HepG2 (cell line): ENCODE results near the gene GLB1L. TPM values are rescaled to one million over a fixed set of nuclear protein-coding genes. Genes with fewer than 3 reads are reported as not detected.
A peak's percentile ranks its signal among the peaks of the same experiment; 100 is the strongest.

Experiments
- ATRX ChIP-seq: sonication (generic); formaldehyde crosslinking; IDR thresholded peaks from 2 replicates; pipeline ENCODE4 v1.4.0; 2020; ENCODE audit warnings: missing genetic modification reagents, borderline replicate concordance
- DRAP1 ChIP-seq: IDR thresholded peaks from 2 replicates; pipeline ENCODE4 v1.6.1; 2016; ENCODE audit warnings: missing genetic modification reagents, missing compliant biosample characterization
- GLI4 ChIP-seq: sonication (generic); formaldehyde crosslinking; IDR thresholded peaks from 2 replicates; pipeline ENCODE4 v1.5.1; 2020; ENCODE audit warnings: missing genetic modification reagents, mild to moderate bottlenecking, moderate library complexity, borderline replicate concordance
- HNRNPLL ChIP-seq: fragments of 200-400 bp; formaldehyde crosslinking; IDR thresholded peaks from 2 replicates; pipeline ENCODE4 v1.6.1; 2017; ENCODE audit warnings: mild to moderate bottlenecking, low read depth, low read length; ENCODE audit not compliant: poor library complexity, severe bottlenecking
- NFE2 ChIP-seq: sonication (generic); formaldehyde crosslinking; IDR thresholded peaks from 2 replicates; pipeline ENCODE4 v1.4.0; 2020; ENCODE audit warnings: missing genetic modification reagents
- NFE2L1 ChIP-seq: sonication (generic); formaldehyde crosslinking; IDR thresholded peaks from 2 replicates; pipeline ENCODE4 v1.4.0; 2020; ENCODE audit warnings: missing genetic modification reagents, mild to moderate bottlenecking, borderline replicate concordance
- NFKB2 ChIP-seq: sonication (generic); formaldehyde crosslinking; IDR thresholded peaks from 2 replicates; pipeline ENCODE4 v1.4.0; 2020; ENCODE audit warnings: missing genetic modification reagents, borderline replicate concordance
- ONECUT2 ChIP-seq: sonication (generic); formaldehyde crosslinking; IDR thresholded peaks from 2 replicates; pipeline ENCODE4 v1.4.0; 2020; ENCODE audit warnings: missing genetic modification reagents
- SNAI1 ChIP-seq: sonication (generic); formaldehyde crosslinking; IDR thresholded peaks from 2 replicates; pipeline ENCODE4 v1.5.0; 2020; ENCODE audit warnings: mild to moderate bottlenecking, missing genetic modification reagents, borderline replicate concordance
- SNRNP70 ChIP-seq: fragments of 200-400 bp; formaldehyde crosslinking; IDR thresholded peaks from 2 replicates; pipeline ENCODE4 v1.6.1; 2017; ENCODE audit warnings: mild to moderate bottlenecking, low read depth, low read length, moderate library complexity
- TGIF2 ChIP-seq: IDR thresholded peaks from 2 replicates; pipeline ENCODE4 v1.6.1; 2016; ENCODE audit warnings: control low read depth, missing compliant biosample characterization
- ZBTB20 ChIP-seq: sonication (generic); formaldehyde crosslinking; IDR thresholded peaks from 2 replicates; pipeline ENCODE4 v1.8.1; 2023; ENCODE audit warnings: missing genetic modification reagents, low read depth, mild to moderate bottlenecking, borderline replicate concordance
- ZBTB3 ChIP-seq: sonication (generic); formaldehyde crosslinking; IDR thresholded peaks from 2 replicates; pipeline ENCODE4 v1.4.0; 2020; ENCODE audit warnings: low read depth, mild to moderate bottlenecking, moderate library complexity, missing genetic modification reagents, borderline replicate concordance
- ZFP36L2 ChIP-seq: sonication (generic); formaldehyde crosslinking; IDR thresholded peaks from 2 replicates; pipeline ENCODE4 v1.4.0; 2020; ENCODE audit warnings: missing genetic modification reagents
- ZNF30 ChIP-seq: sonication (generic); formaldehyde crosslinking; IDR thresholded peaks from 2 replicates; pipeline ENCODE4 v1.5.0; 2020; ENCODE audit warnings: mild to moderate bottlenecking, missing genetic modification reagents
- ZNF451 ChIP-seq: sonication (generic); formaldehyde crosslinking; IDR thresholded peaks from 2 replicates; pipeline ENCODE4 v1.5.0; 2020; ENCODE audit warnings: mild to moderate bottlenecking, missing genetic modification reagents
- ZNF580 ChIP-seq: IDR thresholded peaks from 2 replicates; pipeline ENCODE4 v1.6.1; 2016; ENCODE audit warnings: low read depth, borderline replicate concordance
- ZNF724P ChIP-seq: sonication (generic); formaldehyde crosslinking; IDR thresholded peaks from 2 replicates; pipeline ENCODE4 v1.8.0; 2022; ENCODE audit warnings: missing genetic modification reagents, borderline replicate concordance
- polyA plus RNA-seq, 8 experiments: library from polyadenylated mRNA; depleted of rRNA in 3 of 8; stranded (reverse) in 7 of 8; unstranded in 1 of 8; fragments of >200 nt; fragmentation: Illumina TruSeq in 4 of 8; extraction: Trizol in 4 of 8; gene quantifications; 2 replicates each; pipeline versions ENCODE4 v1.2.1 to v1.2.3, GENCODE V29; 2011 to 2016; ENCODE audit warnings: low read depth in 4 of 8, missing spikeins in 1 of 8, mixed read lengths in 1 of 8; ENCODE audit not compliant: insufficient read depth in 1 of 8
- total RNA-seq, 5 experiments: library from RNA; depleted of rRNA; stranded (reverse); fragments of >200 nt; fragmentation: Illumina TruSeq; extraction: Trizol; gene quantifications; 2 replicates each; pipeline ENCODE4 v1.2.3, GENCODE V29; 2016; ENCODE audit warnings: low read depth in 1 of 5
- TF ChIP-seq, protein P1 (sequence below): sonication (generic); formaldehyde crosslinking; IDR thresholded peaks from 2 replicates; pipeline ENCODE4 v1.5.1; 2020; ENCODE audit warnings: mild to moderate bottlenecking, missing genetic modification reagents, borderline replicate concordance
- TF ChIP-seq, protein P2 (sequence below), 2 experiments: sonication (generic) in 1 of 2; formaldehyde crosslinking in 1 of 2; IDR thresholded peaks; 2 replicates each; pipeline versions ENCODE4 v1.4.0 to v1.6.1; 2018 to 2020; ENCODE audit warnings: missing genetic modification reagents in 2 of 2, borderline replicate concordance in 1 of 2, low read depth in 1 of 2, mild to moderate bottlenecking in 1 of 2, missing biosample characterization in 1 of 2

The GLB1L gene
- total and polyA plus RNA-seq, 2 of the 13 experiments (the other 11 are each of a cell fraction or from before 2014, with no cell fraction given) = 6.8 to 7.3 TPM

GRCh38 chr2:219253753-219254589, 8.7 kb upstream of the GLB1L start, which contains the start of gene TUBA4A (continued):
- TF ChIP-seq, protein P1, sequence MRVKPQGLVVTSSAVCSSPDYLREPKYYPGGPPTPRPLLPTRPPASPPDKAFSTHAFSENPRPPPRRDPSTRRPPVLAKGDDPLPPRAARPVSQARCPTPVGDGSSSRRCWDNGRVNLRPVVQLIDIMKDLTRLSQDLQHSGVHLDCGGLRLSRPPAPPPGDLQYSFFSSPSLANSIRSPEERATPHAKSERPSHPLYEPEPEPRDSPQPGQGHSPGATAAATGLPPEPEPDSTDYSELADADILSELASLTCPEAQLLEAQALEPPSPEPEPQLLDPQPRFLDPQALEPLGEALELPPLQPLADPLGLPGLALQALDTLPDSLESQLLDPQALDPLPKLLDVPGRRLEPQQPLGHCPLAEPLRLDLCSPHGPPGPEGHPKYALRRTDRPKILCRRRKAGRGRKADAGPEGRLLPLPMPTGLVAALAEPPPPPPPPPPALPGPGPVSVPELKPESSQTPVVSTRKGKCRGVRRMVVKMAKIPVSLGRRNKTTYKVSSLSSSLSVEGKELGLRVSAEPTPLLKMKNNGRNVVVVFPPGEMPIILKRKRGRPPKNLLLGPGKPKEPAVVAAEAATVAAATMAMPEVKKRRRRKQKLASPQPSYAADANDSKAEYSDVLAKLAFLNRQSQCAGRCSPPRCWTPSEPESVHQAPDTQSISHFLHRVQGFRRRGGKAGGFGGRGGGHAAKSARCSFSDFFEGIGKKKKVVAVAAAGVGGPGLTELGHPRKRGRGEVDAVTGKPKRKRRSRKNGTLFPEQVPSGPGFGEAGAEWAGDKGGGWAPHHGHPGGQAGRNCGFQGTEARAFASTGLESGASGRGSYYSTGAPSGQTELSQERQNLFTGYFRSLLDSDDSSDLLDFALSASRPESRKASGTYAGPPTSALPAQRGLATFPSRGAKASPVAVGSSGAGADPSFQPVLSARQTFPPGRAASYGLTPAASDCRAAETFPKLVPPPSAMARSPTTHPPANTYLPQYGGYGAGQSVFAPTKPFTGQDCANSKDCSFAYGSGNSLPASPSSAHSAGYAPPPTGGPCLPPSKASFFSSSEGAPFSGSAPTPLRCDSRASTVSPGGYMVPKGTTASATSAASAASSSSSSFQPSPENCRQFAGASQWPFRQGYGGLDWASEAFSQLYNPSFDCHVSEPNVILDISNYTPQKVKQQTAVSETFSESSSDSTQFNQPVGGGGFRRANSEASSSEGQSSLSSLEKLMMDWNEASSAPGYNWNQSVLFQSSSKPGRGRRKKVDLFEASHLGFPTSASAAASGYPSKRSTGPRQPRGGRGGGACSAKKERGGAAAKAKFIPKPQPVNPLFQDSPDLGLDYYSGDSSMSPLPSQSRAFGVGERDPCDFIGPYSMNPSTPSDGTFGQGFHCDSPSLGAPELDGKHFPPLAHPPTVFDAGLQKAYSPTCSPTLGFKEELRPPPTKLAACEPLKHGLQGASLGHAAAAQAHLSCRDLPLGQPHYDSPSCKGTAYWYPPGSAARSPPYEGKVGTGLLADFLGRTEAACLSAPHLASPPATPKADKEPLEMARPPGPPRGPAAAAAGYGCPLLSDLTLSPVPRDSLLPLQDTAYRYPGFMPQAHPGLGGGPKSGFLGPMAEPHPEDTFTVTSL (CRISPR knock-in tag) = no peak
- TF ChIP-seq ZNF451 (CRISPR knock-in tag) = no peak
- TF ChIP-seq GLI4 = peak; percentile 81; the same call in 1 of the 2 replicates
- peak; percentile 97 for TF ChIP-seq DRAP1 (CRISPR knock-in tag)
- 0 out of 2 replicates have a peak, but pooled peaks have one; percentile 55 for TF ChIP-seq ZNF30
- no peak for TF ChIP-seq ZFP36L2 (CRISPR knock-in tag)
- TF ChIP-seq ZBTB3 (CRISPR knock-in tag) = 0 out of 2 replicates have a peak, but pooled peaks have one; percentile 26
- TF ChIP-seq TGIF2 = 0 out of 2 replicates have a peak, but pooled peaks have one; percentile 58
- 0 out of 2 replicates have a peak, but pooled peaks have one; percentile 12 for TF ChIP-seq ZBTB20
- TF ChIP-seq, protein P2, sequence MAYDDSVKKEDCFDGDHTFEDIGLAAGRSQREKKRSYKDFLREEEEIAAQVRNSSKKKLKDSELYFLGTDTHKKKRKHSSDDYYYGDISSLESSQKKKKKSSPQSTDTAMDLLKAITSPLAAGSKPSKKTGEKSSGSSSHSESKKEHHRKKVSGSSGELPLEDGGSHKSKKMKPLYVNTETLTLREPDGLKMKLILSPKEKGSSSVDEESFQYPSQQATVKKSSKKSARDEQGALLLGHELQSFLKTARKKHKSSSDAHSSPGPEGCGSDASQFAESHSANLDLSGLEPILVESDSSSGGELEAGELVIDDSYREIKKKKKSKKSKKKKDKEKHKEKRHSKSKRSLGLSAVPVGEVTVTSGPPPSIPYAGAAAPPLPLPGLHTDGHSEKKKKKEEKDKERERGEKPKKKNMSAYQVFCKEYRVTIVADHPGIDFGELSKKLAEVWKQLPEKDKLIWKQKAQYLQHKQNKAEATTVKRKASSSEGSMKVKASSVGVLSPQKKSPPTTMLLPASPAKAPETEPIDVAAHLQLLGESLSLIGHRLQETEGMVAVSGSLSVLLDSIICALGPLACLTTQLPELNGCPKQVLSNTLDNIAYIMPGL (CRISPR knock-in tag; IDR thresholded peaks at IDR 0.05; ENCODE audit: borderline replicate concordance in 1 of 2, low read depth in 1 of 2) = peak in 1 of 2 experiments; percentile 46; a peak in 2 of 4 replicates
- peak; percentile 72 for TF ChIP-seq HNRNPLL
- TF ChIP-seq SNRNP70 = no peak
- no peak for TF ChIP-seq SNAI1
- TF ChIP-seq NFE2L1 (CRISPR knock-in tag) = no peak
- TF ChIP-seq ZNF724P (CRISPR knock-in tag) = 0 out of 2 replicates have a peak, but pooled peaks have one; percentile 2
- no peak for TF ChIP-seq ONECUT2 (CRISPR knock-in tag)
- TF ChIP-seq ATRX (CRISPR knock-in tag) = no peak
- no peak for TF ChIP-seq ZNF580
- TF ChIP-seq NFE2 = no peak
- peak; percentile 20; the same call in 1 of the 2 replicates for TF ChIP-seq NFKB2 (CRISPR knock-in tag)
